Measurements from ENCODE around the gene GPLD1.
"Not testable (repeated sequence)": the region's sequence is repeated elsewhere in the genome, so short reads cannot be mapped to it uniquely, and the experiment has no call there.

Gene GPLD1, protein sequence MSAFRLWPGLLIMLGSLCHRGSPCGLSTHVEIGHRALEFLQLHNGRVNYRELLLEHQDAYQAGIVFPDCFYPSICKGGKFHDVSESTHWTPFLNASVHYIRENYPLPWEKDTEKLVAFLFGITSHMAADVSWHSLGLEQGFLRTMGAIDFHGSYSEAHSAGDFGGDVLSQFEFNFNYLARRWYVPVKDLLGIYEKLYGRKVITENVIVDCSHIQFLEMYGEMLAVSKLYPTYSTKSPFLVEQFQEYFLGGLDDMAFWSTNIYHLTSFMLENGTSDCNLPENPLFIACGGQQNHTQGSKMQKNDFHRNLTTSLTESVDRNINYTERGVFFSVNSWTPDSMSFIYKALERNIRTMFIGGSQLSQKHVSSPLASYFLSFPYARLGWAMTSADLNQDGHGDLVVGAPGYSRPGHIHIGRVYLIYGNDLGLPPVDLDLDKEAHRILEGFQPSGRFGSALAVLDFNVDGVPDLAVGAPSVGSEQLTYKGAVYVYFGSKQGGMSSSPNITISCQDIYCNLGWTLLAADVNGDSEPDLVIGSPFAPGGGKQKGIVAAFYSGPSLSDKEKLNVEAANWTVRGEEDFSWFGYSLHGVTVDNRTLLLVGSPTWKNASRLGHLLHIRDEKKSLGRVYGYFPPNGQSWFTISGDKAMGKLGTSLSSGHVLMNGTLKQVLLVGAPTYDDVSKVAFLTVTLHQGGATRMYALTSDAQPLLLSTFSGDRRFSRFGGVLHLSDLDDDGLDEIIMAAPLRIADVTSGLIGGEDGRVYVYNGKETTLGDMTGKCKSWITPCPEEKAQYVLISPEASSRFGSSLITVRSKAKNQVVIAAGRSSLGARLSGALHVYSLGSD

DNA sequence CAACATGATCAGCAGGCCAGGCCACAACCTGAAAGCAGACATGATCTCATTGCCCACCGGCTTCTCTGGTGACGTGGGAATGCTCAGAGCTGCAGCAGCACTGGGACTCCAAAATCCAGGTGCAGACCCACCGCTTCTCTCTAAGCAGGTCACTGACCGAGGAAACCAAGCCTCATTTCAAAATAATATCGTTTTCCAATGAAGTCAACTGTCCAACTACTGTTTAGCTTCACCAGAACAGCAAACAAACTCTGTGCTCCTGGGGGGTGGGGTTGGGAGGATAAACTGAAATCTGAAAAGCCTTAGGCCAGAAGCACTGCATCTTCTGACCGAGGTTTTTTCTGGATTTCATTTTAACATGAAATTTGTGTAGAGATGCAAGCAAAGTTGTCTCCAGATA is at the start of gene GPLD1:
GPLD1 (minus strand) TSS at position 109 of the 400 bp plus-strand sequence; CDS start at position 42, 67 bp downstream.
- DNase-seq (ENCODE audit: extremely low read depth in 1 of 2, low read depth in 1 of 2), result no peak

DNA sequence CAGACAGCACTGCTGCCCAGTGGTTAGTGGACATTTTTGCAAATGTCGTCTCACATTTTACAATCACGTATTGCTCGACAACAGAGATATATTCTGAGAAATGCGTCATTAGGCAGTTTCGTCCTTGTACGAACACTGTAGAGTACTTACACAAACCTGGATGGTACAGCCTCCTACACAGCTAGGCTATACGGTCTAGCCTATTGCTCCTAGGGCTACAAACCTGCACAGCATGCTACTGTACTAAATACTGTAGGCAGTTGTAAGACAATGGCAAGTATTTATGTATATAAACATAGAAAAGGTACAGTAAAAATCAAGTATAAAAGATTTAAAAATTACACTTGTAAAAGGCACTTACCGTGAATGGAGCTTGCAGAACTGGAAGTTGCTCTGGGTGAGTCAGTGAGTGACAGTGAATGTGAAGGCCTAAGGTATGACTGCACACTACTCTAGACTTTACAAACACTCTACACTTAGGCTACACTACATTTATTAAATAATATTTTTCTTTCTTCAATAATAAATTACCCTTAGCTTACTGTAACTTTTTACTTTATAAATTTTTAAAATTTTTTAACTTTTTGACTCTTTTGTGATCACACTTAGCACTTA is 48.5 kb upstream of the GPLD1 start:
- no peak for DNase-seq (ENCODE audit: extremely low read depth in 1 of 2, low read depth in 1 of 2)

DNA sequence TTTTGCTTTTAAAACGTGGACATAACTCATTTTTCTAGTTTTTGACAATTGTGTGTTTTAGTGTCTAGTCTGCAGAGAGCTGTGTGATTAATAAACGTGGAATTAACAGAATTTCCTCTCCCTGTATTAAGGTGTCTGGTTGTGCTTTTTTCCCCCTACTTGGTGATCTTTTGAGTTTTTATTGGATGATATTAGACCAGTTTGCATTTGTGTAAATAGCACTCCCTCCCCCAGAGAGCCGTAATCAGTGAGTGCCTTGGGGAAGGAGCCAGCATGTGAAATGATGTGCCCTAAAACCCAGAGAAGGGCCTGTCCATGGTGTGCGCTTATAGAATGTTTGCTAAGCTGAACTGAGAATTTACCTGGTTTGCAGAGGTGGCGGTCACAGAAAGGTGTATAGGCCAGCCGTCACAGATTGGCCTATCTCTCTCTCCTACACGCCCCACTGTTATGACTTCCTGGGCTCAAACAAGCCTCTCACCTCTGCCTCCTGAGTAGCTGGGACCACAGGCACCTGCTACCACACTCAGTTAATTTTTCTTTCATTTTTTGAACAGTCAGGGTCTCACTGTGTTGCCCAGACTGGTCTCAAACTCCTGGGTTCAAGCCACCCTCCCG is 47.8 kb upstream of the GPLD1 start:
- no peak for DNase-seq (ENCODE audit: extremely low read depth in 1 of 2, low read depth in 1 of 2)

DNA sequence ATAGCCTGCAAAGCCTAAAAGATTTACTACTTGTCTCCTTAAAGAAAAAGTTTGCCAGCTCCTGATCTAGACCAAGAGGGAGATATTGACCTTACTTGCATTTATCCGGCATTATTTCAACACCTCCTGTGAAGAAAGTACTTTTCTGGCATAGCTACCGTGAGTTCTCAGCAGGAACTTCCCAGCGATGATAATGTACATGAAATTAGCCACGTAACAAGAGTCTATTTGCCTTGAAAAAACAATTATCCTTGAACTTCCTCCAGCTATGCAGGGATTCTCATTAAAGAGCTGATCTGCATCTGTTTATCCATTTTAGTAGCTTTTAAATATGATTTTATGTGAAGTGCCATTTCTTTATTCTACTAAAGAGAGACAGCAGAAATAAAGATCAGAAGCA is 47.1 kb upstream of the GPLD1 start:
- DNase-seq (ENCODE audit: extremely low read depth in 1 of 2, low read depth in 1 of 2), result no peak

DNA sequence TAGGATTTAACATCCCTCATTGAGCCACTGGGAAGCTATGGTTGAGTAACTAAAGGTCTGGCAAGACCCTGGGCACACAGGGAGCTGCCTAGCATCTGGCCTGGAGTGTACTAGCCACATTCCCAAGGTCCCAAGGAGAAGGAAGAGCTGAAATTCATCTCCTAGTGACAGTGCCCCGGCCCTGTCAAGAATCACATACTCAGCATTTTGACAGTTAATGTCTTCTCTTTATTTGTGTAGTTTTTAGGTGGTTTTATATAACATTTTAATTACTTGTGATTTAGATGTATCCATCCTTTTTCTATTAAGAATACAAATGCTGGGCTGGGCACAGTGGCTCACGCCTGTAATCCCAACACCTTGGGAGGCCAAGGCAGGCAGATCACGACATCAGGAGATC is 45.8 kb upstream of the GPLD1 start:
- DNase-seq (ENCODE audit: extremely low read depth in 1 of 2, low read depth in 1 of 2), result no peak

DNA sequence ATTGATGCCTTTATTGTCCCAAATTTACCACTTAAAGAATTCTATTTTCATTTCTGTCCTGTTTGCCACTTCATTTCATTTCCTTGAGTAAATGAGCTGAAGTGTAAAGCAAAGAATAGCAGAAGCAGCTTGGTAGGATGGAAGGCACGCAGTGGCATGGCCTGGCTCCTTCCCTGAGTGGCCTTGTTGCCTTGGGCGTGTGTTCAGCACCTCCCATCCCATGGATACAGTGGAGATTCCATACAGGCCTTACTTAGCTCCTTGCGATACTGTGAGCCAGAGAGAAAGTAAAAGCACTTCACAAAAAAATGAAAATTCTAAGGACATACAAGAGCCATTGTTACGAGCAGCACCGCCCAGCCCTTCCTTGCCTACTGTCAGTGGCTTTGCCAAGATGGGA is 45.0 kb upstream of the GPLD1 start:
- no peak for DNase-seq (ENCODE audit: extremely low read depth in 1 of 2, low read depth in 1 of 2)

DNA sequence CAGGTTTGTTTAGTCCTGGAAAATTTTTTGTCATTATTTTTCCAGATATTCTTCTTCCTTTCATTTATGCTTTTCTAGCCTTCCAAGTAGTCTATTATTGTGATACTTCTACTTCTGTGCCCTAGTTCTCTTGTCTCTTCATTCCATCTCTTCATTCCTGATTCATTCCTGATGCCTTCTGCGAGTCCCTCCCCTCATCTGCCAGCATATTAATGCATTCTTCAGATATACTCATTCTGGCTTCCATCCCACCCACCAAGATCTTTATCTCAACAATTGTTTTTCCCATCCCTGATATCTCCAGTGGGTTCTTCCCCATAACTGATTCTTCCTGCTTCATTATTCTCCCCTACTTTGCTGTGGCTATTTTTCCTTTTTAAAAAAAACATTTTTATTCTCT is 40.6 kb upstream of the GPLD1 start:
- no peak for DNase-seq (ENCODE audit: extremely low read depth in 1 of 2, low read depth in 1 of 2)

DNA sequence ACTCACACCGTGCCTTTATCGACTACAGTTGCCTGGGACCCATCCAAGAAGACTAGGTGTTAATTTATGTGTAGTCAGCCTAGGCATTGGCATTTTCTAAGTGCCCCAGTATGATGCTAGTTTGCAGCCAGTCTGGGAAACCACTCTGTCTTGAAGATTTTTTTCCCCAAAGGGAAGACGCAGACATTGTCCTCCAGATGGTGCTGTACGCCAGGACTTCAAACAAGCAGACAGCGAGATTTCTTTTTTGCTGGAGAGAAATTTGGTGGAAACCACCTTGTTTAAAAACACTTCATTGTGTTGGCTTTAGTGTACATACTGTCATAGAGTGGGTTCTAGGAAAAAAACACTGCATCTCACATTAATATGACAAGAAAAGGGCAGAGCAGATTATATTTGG is 35.4 kb upstream of the GPLD1 start:
- DNase-seq (ENCODE audit: extremely low read depth in 1 of 2, low read depth in 1 of 2), result peak in 1 of 2 donors; percentile 4

DNA sequence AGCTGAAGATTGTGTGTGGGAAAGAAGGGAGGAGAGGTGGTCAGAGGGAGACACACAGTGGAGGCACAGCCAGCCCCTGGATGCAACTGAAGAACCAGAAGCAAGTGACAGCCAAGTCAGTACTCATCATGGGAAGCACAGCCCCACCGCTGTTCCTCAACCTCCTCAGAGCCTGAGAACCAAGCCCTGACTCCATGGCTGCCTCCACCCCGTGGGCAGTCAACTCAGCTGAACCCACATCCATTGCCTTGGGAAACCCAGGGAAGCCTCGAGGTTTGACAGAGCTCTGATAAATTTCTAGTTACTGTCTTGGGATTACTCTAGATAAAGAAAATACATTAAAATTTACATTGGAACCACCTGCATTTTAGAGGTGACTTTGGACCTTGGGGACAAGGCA is 35.0 kb upstream of the GPLD1 start:
- no peak for DNase-seq (ENCODE audit: extremely low read depth in 1 of 2, low read depth in 1 of 2)

DNA sequence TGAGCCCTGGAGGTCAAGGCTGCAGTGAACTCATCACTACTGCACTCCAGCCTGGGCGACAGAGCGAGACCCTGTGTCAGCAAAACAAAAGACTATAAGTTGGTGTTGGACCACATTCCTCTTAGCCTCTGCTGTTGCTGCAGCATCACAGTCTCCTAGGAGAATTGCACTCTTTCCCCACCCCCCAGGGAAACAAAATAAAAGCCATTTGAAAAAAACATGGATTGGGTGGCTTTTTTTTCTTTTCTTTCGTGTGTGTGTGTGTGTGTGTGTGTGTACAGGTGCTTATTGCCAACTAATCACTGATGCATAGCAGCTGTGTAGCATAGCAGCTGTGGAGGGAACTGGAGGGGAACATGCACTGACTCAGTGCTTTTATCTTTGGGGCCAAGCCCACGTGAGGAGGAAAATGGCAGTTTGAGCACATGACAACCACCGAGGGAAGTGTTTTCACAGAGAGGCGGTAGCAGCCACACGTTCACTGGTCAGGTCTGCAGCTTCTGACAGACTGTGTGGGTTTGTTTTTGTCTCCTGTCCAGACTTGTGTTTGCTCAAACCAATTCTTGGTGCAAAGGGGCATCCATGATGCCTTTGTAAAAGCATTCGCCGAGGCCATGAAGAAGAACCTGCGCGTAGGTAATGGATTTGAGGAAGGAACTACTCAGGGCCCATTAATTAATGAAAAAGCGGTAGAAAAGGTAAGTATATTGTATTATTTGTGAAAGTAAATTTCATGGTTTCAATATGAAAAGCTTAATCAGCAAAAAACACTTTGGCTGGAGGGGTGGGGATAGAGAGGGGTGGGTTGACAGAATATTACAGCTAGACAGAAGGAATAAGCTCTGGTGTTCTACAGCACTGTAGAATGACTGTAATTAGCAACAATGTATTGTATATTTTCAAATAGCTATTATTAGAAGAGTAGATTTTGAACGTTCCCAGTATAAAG is 33.1 kb upstream of the GPLD1 start:
- DNase-seq (ENCODE audit: extremely low read depth in 1 of 2, low read depth in 1 of 2), result no peak

DNA sequence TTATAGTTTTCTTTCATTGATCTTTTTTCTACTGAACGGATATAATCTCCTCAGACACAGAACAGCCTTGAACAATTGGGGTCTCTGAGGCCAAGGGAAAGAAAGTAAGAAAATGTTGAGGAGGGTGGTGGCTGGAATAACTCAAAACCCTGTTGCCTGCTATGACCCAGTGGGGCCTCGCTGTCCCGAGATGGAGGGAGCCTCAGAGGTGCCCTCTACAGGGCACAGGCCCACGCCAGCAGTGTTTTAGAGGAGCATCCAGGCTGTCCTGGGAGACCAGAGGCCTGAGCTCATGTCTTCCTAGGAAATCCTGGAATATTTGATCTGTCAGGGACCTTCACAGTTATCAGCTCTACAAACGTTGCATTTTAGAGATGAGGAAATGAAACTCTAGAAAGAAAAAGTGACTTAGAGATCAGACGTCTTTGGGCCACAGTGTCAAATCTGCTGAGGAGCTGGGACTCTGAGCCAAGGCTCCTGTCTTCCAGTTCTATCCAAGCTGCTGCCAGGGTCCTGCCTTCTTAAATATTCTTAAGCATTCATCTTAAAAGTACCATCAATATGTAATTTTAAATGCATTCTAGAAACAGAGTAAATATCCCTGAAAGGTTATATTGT is 31.7 kb upstream of the GPLD1 start:
- peak in 1 of 2 donors; percentile 23 for DNase-seq (ENCODE audit: extremely low read depth in 1 of 2, low read depth in 1 of 2)

DNA sequence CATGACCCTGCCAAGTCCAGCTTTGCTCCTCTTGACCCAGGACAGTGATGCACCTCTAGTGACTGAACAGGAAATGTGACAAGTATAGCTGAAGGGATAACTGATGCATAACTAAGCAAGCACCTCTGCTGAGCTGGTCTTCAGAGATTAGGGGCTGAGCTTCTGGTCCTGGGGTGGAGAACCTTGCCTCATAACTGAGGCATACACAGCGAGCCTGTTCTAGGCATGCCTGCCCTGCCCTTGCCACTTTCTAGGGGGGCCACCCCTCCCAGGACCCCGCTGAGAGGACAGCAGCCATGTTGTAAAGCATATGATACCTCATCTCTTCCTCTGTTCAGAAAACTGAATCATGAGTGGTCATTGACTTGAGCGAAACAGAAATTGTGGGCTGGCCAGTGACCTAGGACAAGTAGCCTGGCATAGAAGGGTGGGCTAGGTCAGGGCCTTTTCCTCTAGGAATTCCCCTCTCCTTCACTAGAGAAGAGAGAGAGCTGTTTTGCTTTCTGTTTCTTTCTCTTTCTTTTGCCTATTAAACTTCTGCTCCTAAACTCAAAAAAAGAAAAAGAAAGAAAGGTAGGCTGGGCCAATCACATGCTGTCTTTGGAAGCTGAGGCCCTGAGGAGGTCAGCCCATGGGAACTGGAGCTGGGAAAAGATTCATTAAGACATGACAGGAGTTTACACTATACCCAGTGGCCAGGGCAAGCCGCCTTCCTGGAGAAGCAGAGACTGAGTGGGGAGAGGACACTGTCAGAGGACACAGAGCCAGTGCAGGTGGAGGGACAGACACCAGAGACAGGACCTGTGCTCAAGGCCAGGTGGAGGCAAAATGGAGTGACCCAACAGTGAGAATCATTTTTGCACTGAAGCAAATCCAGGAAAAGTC is 28.5 kb upstream of the GPLD1 start:
- no peak for DNase-seq (ENCODE audit: extremely low read depth in 1 of 2, low read depth in 1 of 2)

DNA sequence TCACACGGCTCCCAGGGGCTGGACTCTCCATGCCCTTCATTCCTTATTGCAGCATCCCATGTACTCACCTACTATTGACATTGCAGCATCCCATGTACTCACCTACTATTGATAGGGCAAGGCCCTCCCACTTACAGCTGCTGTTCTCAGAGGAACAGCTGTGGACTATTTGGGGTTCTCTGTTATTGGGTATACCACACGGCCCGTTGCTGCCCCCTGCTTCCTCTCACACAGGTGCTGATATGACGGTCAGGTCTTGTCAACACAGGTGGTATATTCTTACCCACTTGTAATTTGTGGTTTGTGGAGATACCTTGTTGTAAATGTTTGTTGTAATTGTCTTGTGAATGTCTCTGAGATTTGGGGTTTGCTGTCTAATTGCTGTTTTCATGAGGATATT is 24.2 kb upstream of the GPLD1 start:
- DNase-seq (ENCODE audit: extremely low read depth in 1 of 2, low read depth in 1 of 2), result no peak

DNA sequence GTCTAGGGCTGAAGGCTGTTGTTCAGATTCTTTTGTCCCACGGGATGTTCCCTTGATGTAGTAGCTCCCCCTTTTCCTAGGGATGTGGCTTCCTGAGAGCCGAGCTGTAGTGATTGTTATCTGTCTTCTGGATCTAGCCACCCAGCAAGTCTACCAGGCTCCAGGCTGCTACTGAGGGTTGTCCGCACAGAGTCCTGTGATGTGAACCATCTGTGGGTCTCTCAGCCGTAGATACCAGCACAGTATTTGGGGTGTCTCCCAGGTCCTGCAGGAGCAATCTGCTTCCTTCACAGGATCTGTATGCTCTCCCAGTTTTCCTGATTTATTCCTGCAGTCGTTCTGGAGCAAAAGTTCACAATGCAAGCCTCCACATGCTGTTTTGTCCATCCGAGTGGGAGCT is 22.6 kb upstream of the GPLD1 start:
- DNase-seq (ENCODE audit: extremely low read depth in 1 of 2, low read depth in 1 of 2), result not testable (repeated sequence)

DNA sequence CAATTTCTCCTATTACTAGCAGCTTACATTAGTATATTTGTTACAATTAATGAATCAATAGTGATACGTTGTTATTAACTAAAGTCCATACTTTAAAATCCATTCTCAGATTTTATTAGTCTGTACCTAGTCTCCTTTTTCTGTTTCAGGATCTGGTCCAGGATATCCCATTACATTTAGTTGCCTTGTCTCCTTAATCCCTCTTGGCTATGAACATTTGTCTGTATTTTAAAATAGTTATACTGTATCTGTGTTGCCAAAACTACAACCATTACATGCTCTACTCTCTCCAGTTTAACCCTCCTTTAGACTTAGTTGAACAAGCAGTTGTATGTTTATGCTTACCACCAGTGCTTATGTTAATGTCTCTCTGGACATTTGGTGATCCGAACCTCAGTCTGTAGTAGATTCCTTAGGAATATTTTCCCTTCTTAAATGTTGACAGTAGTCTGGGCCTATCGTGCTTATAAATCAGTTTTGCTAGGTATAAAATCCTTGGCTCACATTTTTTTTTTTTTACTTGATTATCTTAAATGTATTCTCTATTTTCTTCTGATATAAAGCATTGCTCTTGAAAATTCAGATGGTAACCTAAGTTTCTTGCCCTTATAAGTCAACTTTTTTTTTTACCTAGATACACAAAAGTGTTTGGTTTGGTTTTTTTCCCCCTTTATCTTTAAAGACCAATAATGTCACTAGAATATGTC is 17.6 kb upstream of the GPLD1 start:
- DNase-seq (ENCODE audit: extremely low read depth in 1 of 2, low read depth in 1 of 2), result no peak

DNA sequence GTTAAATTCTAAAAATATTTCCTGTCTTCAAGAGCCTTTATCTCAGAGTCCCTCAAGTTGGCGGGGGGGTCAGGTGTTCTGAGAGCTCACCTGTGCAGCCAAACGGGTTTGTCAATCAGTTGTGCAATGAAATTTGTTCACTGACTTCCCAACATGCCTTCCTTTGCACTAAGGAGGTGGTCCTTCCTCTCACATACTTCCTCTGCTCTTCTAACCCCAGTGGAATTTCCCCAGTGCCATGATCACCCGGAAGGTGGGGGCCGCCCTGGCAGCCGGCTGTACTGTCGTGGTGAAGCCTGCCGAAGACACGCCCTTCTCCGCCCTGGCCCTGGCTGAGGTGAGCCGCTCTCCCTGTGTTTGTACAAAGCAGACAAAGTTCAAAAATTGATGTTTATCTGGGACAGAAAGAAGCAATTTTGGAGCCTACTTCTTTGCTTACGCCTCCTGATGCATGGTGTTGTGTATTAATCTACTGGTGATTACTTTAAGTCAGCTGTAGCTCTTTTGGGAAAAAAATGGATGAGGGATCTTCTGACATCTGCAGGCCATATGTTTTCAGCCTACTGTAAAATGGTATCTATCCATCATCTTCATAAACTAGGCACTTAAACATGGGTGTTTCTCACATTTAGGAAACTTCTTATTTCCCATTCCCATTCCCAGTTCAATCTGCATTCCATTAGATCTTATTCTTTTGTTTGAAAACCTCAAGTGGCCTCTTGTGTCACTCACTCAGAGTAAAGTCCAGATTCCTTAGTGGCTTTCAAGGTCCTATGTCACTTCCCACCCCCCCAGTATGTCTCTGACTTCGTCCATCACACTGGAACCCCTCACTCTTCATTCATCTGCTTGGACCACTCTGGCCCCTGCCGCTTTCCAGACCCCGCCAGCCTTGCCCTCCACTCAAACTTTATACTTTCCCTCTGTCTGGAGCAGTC is 15.5 kb upstream of the GPLD1 start:
- DNase-seq (ENCODE audit: extremely low read depth in 1 of 2, low read depth in 1 of 2), result no peak

DNA sequence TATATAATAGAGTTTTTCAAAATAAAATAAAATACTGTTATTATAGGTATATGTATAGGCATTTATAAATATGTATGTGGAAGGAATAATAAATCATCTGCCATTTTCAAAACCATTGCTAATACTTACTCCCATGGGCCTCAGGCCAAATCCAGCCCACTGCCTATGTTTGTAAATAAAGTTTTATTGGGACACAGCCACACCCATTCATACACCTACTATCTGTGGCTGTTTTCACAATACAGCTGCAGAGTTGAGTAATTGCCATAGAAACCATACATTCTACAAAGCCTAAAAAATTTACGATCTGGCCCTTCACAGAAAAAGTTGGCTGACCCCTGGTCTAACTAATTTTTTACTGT is 14.9 kb upstream of the GPLD1 start:
- no peak for DNase-seq (ENCODE audit: extremely low read depth in 1 of 2, low read depth in 1 of 2)

All from stimulated activated CD8-positive, alpha-beta memory T cell treated with anti-CD3 and anti-CD28 coated beads, Interleukin-7, amount 100 ng/mL, for 48 hours (primary cell).